HG02798 (cell line): ENCODE results near the gene INHA.

Experiments
- ATAC-seq: cut with Tn5 transposase; IDR thresholded peaks from one replicate; pipeline ENCODE4 v1.9.1; 2021; ENCODE audit warnings: mild to moderate bottlenecking; ENCODE audit not compliant: unreplicated experiment, poor library complexity

The INHA gene

GRCh38 chr2:219607931-219608330 lies 35.8 kb downstream of the INHA start:
- no peak for ATAC-seq

GRCh38 chr2:219608399-219608964 lies 36.4 kb downstream of the INHA start:
- no peak for ATAC-seq

- no peak for ATAC-seq
These were observed 37.1 kb downstream of the INHA start for GRCh38 chr2:219609149-219609750.

- no peak for ATAC-seq
These were observed 39.2 kb downstream of the INHA start for GRCh38 chr2:219611306-219611705.

- ATAC-seq = no peak
These were observed 39.9 kb downstream of the INHA start for GRCh38 chr2:219611866-219612576.

- no peak for ATAC-seq
These were observed 40.6 kb downstream of the INHA start for GRCh38 chr2:219612577-219613286.

- ATAC-seq = no peak
These were observed 41.5 kb downstream of the INHA start for GRCh38 chr2:219613461-219614070.

GRCh38 chr2:219614076-219614860 lies 42.2 kb downstream of the INHA start:
- ATAC-seq = no peak

GRCh38 chr2:219615036-219615435 lies 42.9 kb downstream of the INHA start:
- no peak for ATAC-seq

GRCh38 chr2:219615894-219616293 lies 43.8 kb downstream of the INHA start:
- ATAC-seq = no peak

GRCh38 chr2:219616550-219616949 lies 44.4 kb downstream of the INHA start:
- ATAC-seq = no peak

- no peak for ATAC-seq
These were observed 46.6 kb downstream of the INHA start for GRCh38 chr2:219618733-219619122.

GRCh38 chr2:219619235-219619634 lies 47.1 kb downstream of the INHA start:
- no peak for ATAC-seq

GRCh38 chr2:219620546-219620945 lies 48.4 kb downstream of the INHA start:
- no peak for ATAC-seq

GRCh38 chr2:219621935-219622334 lies 49.8 kb downstream of the INHA start:
- no peak for ATAC-seq

- ATAC-seq = no peak
These were observed 50.4 kb downstream of the INHA start for GRCh38 chr2:219622472-219622871.

GRCh38 chr2:219624565-219624964 lies 52.5 kb downstream of the INHA start:
- ATAC-seq = no peak

GRCh38 chr2:219625179-219625578 lies 53.1 kb downstream of the INHA start:
- no peak for ATAC-seq
